Ovary (tissue), 9 donors: ENCODE measurements around the gene ERICH4. TPM values are rescaled to one million over a fixed set of nuclear protein-coding genes. Genes with fewer than 3 reads are reported as not detected.
"Not testable (repeated sequence)": the region's sequence is repeated elsewhere in the genome, so short reads cannot be mapped to it uniquely, and the experiment has no call there.

Experiments
- DNase-seq, 5 donors: peaks; one replicate each; pipeline ENCODE4 v3.0.0-alpha.2; 2019 to 2020
- H3K27ac ChIP-seq, 2 donors: fragments of 200-600 bp; one replicate each; pipeline versions ENCODE4 v1.5.1 to v1.8.0; 2019 to 2022
- H3K27me3 ChIP-seq: fragments of 200-600 bp; one replicate; pipeline ENCODE4 v1.8.0; 2022
- H3K36me3 ChIP-seq: fragments of 200-600 bp; sonication (generic); one replicate; pipeline ENCODE4 v1.5.1; 2019
- H3K4me1 ChIP-seq: one replicate; pipeline ENCODE4 v1.8.1; 2013; ENCODE audit warnings: mild to moderate bottlenecking, moderate library complexity; ENCODE audit not compliant: insufficient read depth
- H3K4me3 ChIP-seq: fragments of 200-600 bp; sonication (generic); one replicate; pipeline ENCODE4 v1.5.1; 2017
- H3K9me3 ChIP-seq, 2 donors: fragments of 200-600 bp in 1 of 2; sonication (generic) in 1 of 2; one replicate each; pipeline versions ENCODE4 v1.5.1 to v1.8.1; 2013 to 2019; ENCODE audit warnings: mild to moderate bottlenecking in 1 of 2, moderate library complexity in 1 of 2
- CTCF ChIP-seq, 3 donors: fragments of 450-650 bp in 2 of 3; fragments of 200-600 bp in 1 of 3; IDR thresholded peaks; one replicate each; pipeline versions ENCODE4 v1.5.1 to v1.8.0; 2016 to 2022; ENCODE audit warnings: antibody characterized with exemption in 3 of 3, mild to moderate bottlenecking in 1 of 3
- EP300 ChIP-seq: sonication (generic); formaldehyde crosslinking; IDR thresholded peaks from one replicate; pipeline ENCODE4 v1.6.1; 2017; ENCODE audit warnings: antibody characterized with exemption
- POLR2A ChIP-seq: fragments of 450-650 bp; IDR thresholded peaks from one replicate; pipeline ENCODE4 v1.6.1; 2017; ENCODE audit warnings: antibody characterized with exemption, mild to moderate bottlenecking, moderate library complexity
- WGBS, 3 donors: extraction: QIAGEN DNeasy Blood & Tissue Kit in 1 of 3; methylation state at CpG; one replicate each; pipeline versions ENCODE4 v1.1.5 to v1.1.7; 2013 to 2017; 5-methylcytosine and 5-hydroxymethylcytosine counted together
- intact Hi-C, 4 donors: fragments of 100-400 bp; cut with DNase I; formaldehyde crosslinking; loops; one replicate each; pipeline versions ENCODE4 v1.11.0 to v1.15.1; 2022 to 2023
- polyA plus RNA-seq, 2 donors: library from polyadenylated mRNA; stranded (reverse); fragments of 200-250 nt in 1 of 2; fragments of 350-450 nt in 1 of 2; fragmentation: Illumina TruSeq in 1 of 2; extraction: RNeasy Lipid Tissue Mini Kit (QIAGEN cat#74804) in 1 of 2; gene quantifications; one replicate each; pipeline ENCODE4 v1.2.3, GENCODE V29; 2013 to 2014
- small RNA-seq: library from RNA; depleted of rRNA; stranded (forward); fragments of <200 nt; gene quantifications from one replicate; pipeline ENCODE3, GENCODE V24; 2016
- total RNA-seq, 7 donors: library from RNA; depleted of rRNA in 2 of 7; stranded (reverse); fragments of >200 nt in 2 of 7; fragmentation: NEBNext Ultra II Directional in 3 of 7; extraction: Animal tissue kit (Norgen Biotek cat#: 25700) in 3 of 7; gene quantifications; one replicate each; pipeline versions ENCODE4 v1.1.0 to v1.2.4, GENCODE V29; 2016 to 2023
- donor health status: DM: no; HTN: no; CAD: no; lungs with moderate emphysema.
- donor health status: DM: no; HTN: no; CAD: no.
- donor health status: Bipolar disorder and iron deficiency.
- donor health status: DM: yes; HTN: yes; CAD: no.
- donor health status: DM: no; HTN: no; CAD: no.
- donor health status: DM: yes; HTN: yes; CAD: no.

The ERICH4 gene
- total and polyA plus RNA-seq, 9 donors: not detected

- no peak overlapping the region for H3K4me3 ChIP-seq
- no peaks in the 10 kb centered on the region for H3K36me3 ChIP-seq
- no peak for DNase-seq
- H3K27ac ChIP-seq: no peak overlapping the region
- WGBS, 3 donors: 72 to 79% (median 75%) methylated on average over 4 of the region's 4 CpGs
- no peaks in the 10 kb centered on the region for H3K27me3 ChIP-seq
- no peaks in the 10 kb centered on the region for H3K9me3 ChIP-seq
- intact Hi-C loops: no loop called here
- TF ChIP-seq POLR2A: no peak
- no peak for TF ChIP-seq CTCF (IDR thresholded peaks at IDR 0.05)
- no peak for TF ChIP-seq EP300
- no peaks in the 10 kb centered on the region for H3K4me1 ChIP-seq
These were observed 41.9 kb downstream of the ERICH4 start for GRCh38 chr19:41484822-41485221.

GRCh38 chr19:41486953-41487352, 44.0 kb downstream of the ERICH4 start:
- H3K27me3 ChIP-seq, DNase-seq, H3K4me3 ChIP-seq, H3K9me3 ChIP-seq, H3K4me1 ChIP-seq, intact Hi-C loops, H3K36me3 ChIP-seq, H3K27ac ChIP-seq: not testable (repeated sequence)
- 80 to 88% (median 84%) methylated on average over 4 of the region's 4 CpGs for WGBS, 3 donors

- intact Hi-C loops: no loop called here
- Histone ChIP-seq H3K4me3 (no peak overlapping the region), H3K27me3 (no peaks in the 10 kb centered on the region), H3K9me3 (no peaks in the 10 kb centered on the region), H3K4me1 (no peaks in the 10 kb centered on the region), H3K27ac (no peak overlapping the region), H3K36me3 (no peaks in the 10 kb centered on the region)
- TF ChIP-seq POLR2A: no peak
- no peak for TF ChIP-seq EP300
- no peak for TF ChIP-seq CTCF (IDR thresholded peaks at IDR 0.05)
- no peak for DNase-seq
- 93 to 94% (median 93%) methylated on average over 5 of the region's 5 CpGs for WGBS, 3 donors
These were observed 49.9 kb downstream of the ERICH4 start for GRCh38 chr19:41492843-41493242.

Small RNA genes within 50 kb of the gene (small RNA-seq; reads per million reads assigned to genes)
- gene RF00017: not detected

Other genes starting within 250 kb of the ERICH4 start
- gene CYP2S1, start 249.9 kb upstream of the ERICH4 start, total RNA-seq: 1 to 10 TPM in 5 of 7 donors, under 1 TPM in 2; 0.33 to 6.9 (median 1.3) TPM
- gene CYP2S1, start 249.9 kb upstream of the ERICH4 start, polyA plus RNA-seq: under 1 TPM; 0.15 to 0.40 TPM
- 10 to 100 TPM; 24.0 to 67.7 (median 36.1) TPM for gene AXL, start 223.9 kb upstream of the ERICH4 start, total RNA-seq
- gene AXL, start 223.9 kb upstream of the ERICH4 start, polyA plus RNA-seq: 10 to 100 TPM; 18.1 to 34.7 TPM
- gene HNRNPUL1, start 178.8 kb upstream of the ERICH4 start, total RNA-seq: 100 to 1,000 TPM; 102 to 259 (median 223) TPM
- gene HNRNPUL1, start 178.8 kb upstream of the ERICH4 start, polyA plus RNA-seq: 100 to 1,000 TPM; 144 to 211 TPM
- 10 to 100 TPM; 12.8 to 46.1 (median 32.1) TPM for gene CCDC97, start 133.0 kb upstream of the ERICH4 start, total RNA-seq
- gene CCDC97, start 133.0 kb upstream of the ERICH4 start, polyA plus RNA-seq: 10 to 100 TPM; 17.4 to 23.6 TPM
- 10 to 100 TPM in 6 of 7 donors, 1 to 10 TPM in 1; 9.1 to 31.8 (median 22.1) TPM for gene TGFB1, start 89.2 kb upstream of the ERICH4 start, total RNA-seq
- 10 to 100 TPM; 14.2 to 18.1 TPM for gene TGFB1, start 89.2 kb upstream of the ERICH4 start, polyA plus RNA-seq
- 1 to 10 TPM; 2.6 to 6.5 (median 4.7) TPM for gene B9D2, start 79.0 kb upstream of the ERICH4 start, total RNA-seq
- gene B9D2, start 79.0 kb upstream of the ERICH4 start, polyA plus RNA-seq: 1 to 10 TPM in 1 of 2 donors, under 1 TPM in 1; 0.83 to 7.2 TPM
- gene TMEM91, start 66.6 kb upstream of the ERICH4 start, total RNA-seq: 10 to 100 TPM in 3 of 7 donors, 1 to 10 TPM in 4; 6.5 to 22.3 (median 9.9) TPM
- gene TMEM91, start 66.6 kb upstream of the ERICH4 start, polyA plus RNA-seq: 10 to 100 TPM in 1 of 2 donors, 1 to 10 TPM in 1; 6.2 to 16.1 TPM
- 10 to 100 TPM in 4 of 7 donors, 1 to 10 TPM in 3; 6.6 to 25.0 (median 13.8) TPM for gene EXOSC5, start 45.8 kb upstream of the ERICH4 start, total RNA-seq
- gene EXOSC5, start 45.8 kb upstream of the ERICH4 start, polyA plus RNA-seq: 10 to 100 TPM in 1 of 2 donors, 1 to 10 TPM in 1; 1.5 to 24.6 TPM
- gene BCKDHA, start 45.3 kb upstream of the ERICH4 start, total RNA-seq: 10 to 100 TPM; 14.3 to 31.6 (median 19.0) TPM
- 10 to 100 TPM in 1 of 2 donors, 1 to 10 TPM in 1; 3.8 to 43.8 TPM for gene BCKDHA, start 45.3 kb upstream of the ERICH4 start, polyA plus RNA-seq
- 1 to 10 TPM in 4 of 7 donors, under 1 TPM in 3; 0.51 to 2.2 (median 1.2) TPM for gene B3GNT8, start 15.8 kb upstream of the ERICH4 start, total RNA-seq
- 1 to 10 TPM in 1 of 2 donors, not detected in 1; 1.1 TPM for gene B3GNT8, start 15.8 kb upstream of the ERICH4 start, polyA plus RNA-seq
- 10 to 100 TPM; 23.1 to 35.9 (median 33.1) TPM for gene DMAC2, start 3.2 kb upstream of the ERICH4 start, total RNA-seq
- 10 to 100 TPM; 31.0 TPM for gene DMAC2, start 3.2 kb upstream of the ERICH4 start, polyA plus RNA-seq
- gene CEACAM21, start 133.0 kb downstream of the ERICH4 start, total RNA-seq: 1 to 10 TPM in 3 of 7 donors, under 1 TPM in 2, not detected in 2; 0.25 to 1.8 (median 1.1) TPM
- 10 to 100 TPM in 1 of 2 donors, 1 to 10 TPM in 1; 3.0 to 11.4 TPM for gene CEACAM21, start 133.0 kb downstream of the ERICH4 start, polyA plus RNA-seq
- under 1 TPM in 3 of 7 donors, not detected in 4; 0.18 to 0.74 (median 0.40) TPM for gene CEACAM4, start 183.9 kb downstream of the ERICH4 start, total RNA-seq
- gene CEACAM4, start 183.9 kb downstream of the ERICH4 start, polyA plus RNA-seq: under 1 TPM; 0.27 to 0.32 TPM
- gene CEACAM7, start 245.1 kb downstream of the ERICH4 start, total RNA-seq: under 1 TPM in 2 of 7 donors, not detected in 5; 0.08 to 0.55 TPM
- gene CEACAM7, start 245.1 kb downstream of the ERICH4 start, polyA plus RNA-seq: not detected